Mesodermal cell (in vitro differentiated cells): Measurements from ENCODE around the gene STK10.

Source experiments
- H3K27ac ChIP-seq: 2 replicates; pipeline ENCODE4 v1.7.0; 2013; ENCODE audit warnings: mild to moderate bottlenecking, low read depth, low read length, moderate library complexity; ENCODE audit not compliant: severe bottlenecking
- H3K36me3 ChIP-seq: 2 replicates; pipeline ENCODE4 v1.7.1; 2013; ENCODE audit warnings: mild to moderate bottlenecking, low read length, moderate library complexity; ENCODE audit not compliant: control insufficient read depth, insufficient read depth
- H3K4me1 ChIP-seq: one replicate; pipeline ENCODE4 v1.7.1; 2013; ENCODE audit warnings: mild to moderate bottlenecking, low read length; ENCODE audit not compliant: insufficient read depth, control insufficient read depth, poor library complexity, severe bottlenecking
- H3K4me3 ChIP-seq: 2 replicates; pipeline ENCODE4 v1.7.0; 2013; ENCODE audit warnings: low read length, control low read depth, mild to moderate bottlenecking; ENCODE audit not compliant: insufficient read depth, poor library complexity, severe bottlenecking; ENCODE audit errors: extremely low read depth
- H3K9me3 ChIP-seq: 2 replicates; pipeline ENCODE4 v1.7.1; 2013; ENCODE audit warnings: mild to moderate bottlenecking, low read length, moderate library complexity; ENCODE audit not compliant: control insufficient read depth
- WGBS, 2 experiments: methylation state at CpG; one replicate each; pipeline ENCODE4 v1.1.5; 2013; ENCODE audit warnings: missing lambda C conversion rate in 2 of 2; ENCODE audit not compliant: insufficient coverage in 2 of 2; 5-methylcytosine and 5-hydroxymethylcytosine counted together

STK10 gene

GRCh38 chr5:172065431-172066065 lies 122.5 kb downstream of the STK10 start:
- Histone ChIP-seq H3K9me3 (no peaks in the 10 kb centered on the region), H3K27ac (no peak overlapping the region), H3K4me1 (peaks cover 3% of the 10 kb centered on the region), H3K4me3 (no peak overlapping the region), H3K36me3 (peaks cover 61% of the 10 kb centered on the region)
- 92 to 100% methylated on average over 6 to 7 of the region's 7 CpGs for WGBS, 2 experiments

- WGBS, 2 experiments, result 92 to 99% methylated on average over 9 of the region's 9 CpGs
Observed at GRCh38 chr5:172064766-172065165, 123.3 kb downstream of the STK10 start.

GRCh38 chr5:172064358-172064757 lies 123.7 kb downstream of the STK10 start:
- H3K36me3 ChIP-seq, result peaks cover 73% of the 10 kb centered on the region
- 96 to 100% methylated on average over 4 to 5 of the region's 5 CpGs for whole genome bisulfite sequencing, 2 experiments
- peaks cover 3% of the 10 kb centered on the region for H3K4me1 ChIP-seq
- H3K4me3 ChIP-seq, result no peak overlapping the region
- no peaks in the 10 kb centered on the region for H3K9me3 ChIP-seq
- no peak overlapping the region for H3K27ac ChIP-seq

More at GRCh38 chr5:172064766-172065165, 123.3 kb downstream of the STK10 start:
- H3K9me3 ChIP-seq, result no peaks in the 10 kb centered on the region
- H3K4me3 ChIP-seq, result no peak overlapping the region
- peaks cover 69% of the 10 kb centered on the region for H3K36me3 ChIP-seq
- H3K4me1 ChIP-seq, result peaks cover 3% of the 10 kb centered on the region
- H3K27ac ChIP-seq, result no peak overlapping the region

DNA sequence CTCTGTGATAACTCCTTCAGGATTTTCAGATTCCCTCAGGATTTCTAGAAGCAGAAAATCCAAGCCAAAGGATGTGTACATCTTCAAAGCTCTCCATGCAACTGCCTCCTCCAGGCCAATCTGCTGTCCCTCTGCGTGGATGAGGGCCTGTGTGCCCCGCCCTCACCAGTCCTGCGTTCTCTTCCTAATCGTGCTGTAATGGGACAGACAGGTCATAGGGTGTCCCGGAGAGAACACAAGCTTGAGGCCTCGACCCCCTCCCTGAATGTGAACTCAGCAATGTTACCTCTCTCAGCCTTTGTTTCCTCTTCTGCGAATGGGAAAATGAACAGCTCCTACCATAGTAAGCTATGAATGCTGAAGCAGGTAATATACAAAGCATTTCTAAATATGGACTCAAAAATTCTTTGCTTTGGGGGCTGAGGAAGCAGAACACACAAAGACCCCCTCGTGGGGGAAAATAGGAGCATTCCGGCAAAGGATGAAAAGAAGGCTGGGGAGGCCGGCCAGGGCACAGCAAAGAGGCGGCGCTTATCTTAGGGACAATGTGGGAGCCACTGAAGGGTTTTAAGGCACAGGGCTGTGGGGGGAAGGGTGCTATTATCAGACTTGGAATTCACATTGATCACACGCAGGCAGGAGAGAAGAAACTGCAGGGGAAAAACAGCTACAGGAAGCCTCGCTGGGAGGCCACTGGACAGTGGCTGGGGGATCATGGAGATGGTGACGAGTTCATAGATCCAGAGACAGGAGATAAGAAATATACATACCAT lies 124.4 kb downstream of the STK10 start:
- Histone ChIP-seq H3K27ac (no peak overlapping the region), H3K4me3 (no peak overlapping the region), H3K4me1 (peaks cover 3% of the 10 kb centered on the region), H3K36me3 (peaks cover 74% of the 10 kb centered on the region), H3K9me3 (no peaks in the 10 kb centered on the region)
- WGBS, 2 experiments, result 78 to 80% methylated on average over 12 to 13 of the region's 15 CpGs

GRCh38 chr5:172059661-172060100 lies 128.3 kb downstream of the STK10 start:
- WGBS, 2 experiments, result 44 to 89% methylated on average over 2 to 3 of the region's 5 CpGs
- H3K9me3 ChIP-seq, result no peaks in the 10 kb centered on the region
- no peak overlapping the region for H3K4me3 ChIP-seq
- H3K27ac ChIP-seq, result no peak overlapping the region
- peaks cover 84% of the 10 kb centered on the region for H3K36me3 ChIP-seq
- no peaks in the 10 kb centered on the region for H3K4me1 ChIP-seq

- no peaks in the 10 kb centered on the region for H3K4me1 ChIP-seq
- H3K4me3 ChIP-seq, result no peak overlapping the region
- no peaks in the 10 kb centered on the region for H3K9me3 ChIP-seq
- H3K36me3 ChIP-seq, result peaks cover 84% of the 10 kb centered on the region
- WGBS, 2 experiments, result 94 to 98% methylated on average over 2 to 5 of the region's 6 CpGs
- H3K27ac ChIP-seq, result no peak overlapping the region
Observed at GRCh38 chr5:172058088-172058487, 129.9 kb downstream of the STK10 start.

GRCh38 chr5:172055996-172056395 lies 132.0 kb downstream of the STK10 start:
- no peak overlapping the region for H3K4me3 ChIP-seq

DNA sequence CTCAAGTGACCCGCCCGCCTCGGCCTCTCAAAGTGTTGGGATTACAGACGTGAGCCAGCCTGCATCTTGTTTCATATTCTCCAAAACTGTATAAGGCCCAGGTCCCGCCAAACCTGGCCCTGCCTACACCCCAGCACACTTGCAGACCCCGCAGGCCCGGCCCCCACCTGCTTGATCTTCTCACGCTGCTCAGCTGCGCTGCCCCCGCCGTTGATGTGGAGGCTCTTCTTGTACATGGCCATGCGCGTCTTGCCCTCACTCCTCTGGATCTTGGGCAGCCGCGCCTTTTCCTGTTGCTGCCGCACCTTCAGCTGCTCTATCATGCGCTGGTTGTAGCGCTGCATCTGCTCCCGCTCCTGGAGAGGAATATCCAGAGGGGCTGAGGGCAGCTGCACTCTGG lies 132.6 kb downstream of the STK10 start:
- Histone ChIP-seq H3K27ac (no peak overlapping the region), H3K4me1 (no peaks in the 10 kb centered on the region), H3K9me3 (no peaks in the 10 kb centered on the region), H3K4me3 (no peak overlapping the region), H3K36me3 (peaks cover 85% of the 10 kb centered on the region)
- WGBS, 2 experiments, result 93 to 98% methylated on average over 12 to 19 of the region's 19 CpGs

More at GRCh38 chr5:172055996-172056395, 132.0 kb downstream of the STK10 start:
- Histone ChIP-seq H3K27ac (no peak overlapping the region), H3K36me3 (peaks cover 86% of the 10 kb centered on the region), H3K4me1 (no peaks in the 10 kb centered on the region), H3K9me3 (no peaks in the 10 kb centered on the region)
- 94 to 97% methylated on average over 2 of the region's 3 CpGs for WGBS, 2 experiments

GRCh38 chr5:172054611-172055153 lies 133.3 kb downstream of the STK10 start:
- WGBS, 2 experiments, result 92 to 99% methylated on average over 9 to 10 of the region's 11 CpGs
- H3K4me1 ChIP-seq, result no peaks in the 10 kb centered on the region
- no peaks in the 10 kb centered on the region for H3K9me3 ChIP-seq
- no peak overlapping the region for H3K27ac ChIP-seq
- H3K36me3 ChIP-seq, result peaks cover 85% of the 10 kb centered on the region
- no peak overlapping the region for H3K4me3 ChIP-seq

DNA sequence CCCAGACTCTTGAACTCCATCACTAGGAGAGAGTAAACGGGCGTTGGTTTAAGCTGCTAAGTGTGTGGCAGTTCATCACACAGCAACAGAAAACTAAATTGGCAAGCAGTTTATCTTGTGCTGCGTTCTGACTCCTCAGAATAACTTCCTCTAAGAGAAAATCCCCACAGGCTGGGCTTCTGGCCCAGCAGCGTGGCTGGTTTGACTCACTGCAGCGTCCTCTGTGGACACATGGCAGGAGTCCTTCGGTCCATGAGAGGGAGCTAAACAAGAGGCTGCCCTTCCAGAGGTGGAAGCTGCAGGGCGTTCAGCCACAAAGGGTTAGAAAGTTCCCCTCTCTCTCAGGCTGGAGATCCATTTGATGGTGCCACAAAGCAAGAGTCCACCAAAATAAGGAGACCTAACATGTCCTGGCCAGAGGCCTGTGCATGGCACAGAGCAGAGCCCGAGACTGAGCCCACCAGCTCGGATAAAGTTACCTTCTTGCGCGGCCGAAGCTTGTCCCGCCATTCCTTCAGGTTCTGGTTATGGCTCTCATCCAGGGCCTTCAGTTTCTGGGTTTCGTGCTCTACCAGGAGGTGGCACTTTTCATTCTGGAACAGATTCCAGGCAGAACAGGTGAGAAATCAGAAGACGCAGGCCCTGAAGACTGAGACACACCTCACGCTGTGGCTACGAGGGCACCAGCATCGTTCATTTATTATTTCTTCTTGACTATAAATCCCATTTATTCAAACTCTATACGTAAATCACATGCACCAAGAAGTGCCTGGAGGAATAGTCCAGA lies 135.4 kb downstream of the STK10 start:
- H3K4me3 ChIP-seq, result no peak overlapping the region
- H3K9me3 ChIP-seq, result no peaks in the 10 kb centered on the region
- H3K4me1 ChIP-seq, result no peaks in the 10 kb centered on the region
- peaks cover 90% of the 10 kb centered on the region for H3K36me3 ChIP-seq
- no peak overlapping the region for H3K27ac ChIP-seq
- WGBS, 2 experiments, result 94 to 96% methylated on average over 15 to 16 of the region's 19 CpGs
